Measurements from ENCODE around the gene CPNE7. TPM values are rescaled to one million over a fixed set of nuclear protein-coding genes. Genes with fewer than 3 reads are reported as not detected.
"Not testable (repeated sequence)": the region's sequence is repeated elsewhere in the genome, so short reads cannot be mapped to it uniquely, and the experiment has no call there.

CPNE7 gene
- total RNA-seq, 1 experiment from 2014 or later, result 1.3 TPM

- DNase-seq (ENCODE audit: low read depth), result no peak
Measured at GRCh38 chr16:89582614-89583196, 7.1 kb downstream of the CPNE7 start.

- DNase-seq (ENCODE audit: low read depth), result no peak
Measured at GRCh38 chr16:89583197-89583894, 7.8 kb downstream of the CPNE7 start.

GRCh38 chr16:89583895-89584644 lies 8.5 kb downstream of the CPNE7 start:
- DNase-seq (ENCODE audit: low read depth), result no peak

- DNase-seq (ENCODE audit: low read depth), result peak; percentile 38
Measured at GRCh38 chr16:89584768-89585549, 9.4 kb downstream of the CPNE7 start.

GRCh38 chr16:89586218-89586617 lies 10.7 kb downstream of the CPNE7 start:
- DNase-seq (ENCODE audit: low read depth), result no peak

GRCh38 chr16:89586853-89587252 lies 11.3 kb downstream of the CPNE7 start:
- DNase-seq (ENCODE audit: low read depth), result no peak

- not testable (repeated sequence) for DNase-seq (ENCODE audit: low read depth)
Measured at GRCh38 chr16:89587676-89588075, 12.1 kb downstream of the CPNE7 start.

- DNase-seq (ENCODE audit: low read depth), result no peak
Measured at GRCh38 chr16:89588413-89589109, 13.0 kb downstream of the CPNE7 start.

- DNase-seq (ENCODE audit: low read depth), result no peak
Measured at GRCh38 chr16:89589241-89589926, 13.8 kb downstream of the CPNE7 start.

- DNase-seq (ENCODE audit: low read depth), result no peak
Measured at GRCh38 chr16:89593841-89594240, 18.3 kb downstream of the CPNE7 start.

- no peak for DNase-seq (ENCODE audit: low read depth)
Measured at GRCh38 chr16:89595330-89596060, 19.9 kb downstream of the CPNE7 start.

GRCh38 chr16:89596061-89596689 lies 20.6 kb downstream of the CPNE7 start:
- DNase-seq (ENCODE audit: low read depth), result no peak

GRCh38 chr16:89596957-89597649 lies 21.5 kb downstream of the CPNE7 start:
- DNase-seq (ENCODE audit: low read depth), result no peak

GRCh38 chr16:89598199-89598598 lies 22.6 kb downstream of the CPNE7 start:
- DNase-seq (ENCODE audit: low read depth), result peak; percentile 41

- DNase-seq (ENCODE audit: low read depth), result peak; percentile 26
Measured at GRCh38 chr16:89599451-89599858, 23.9 kb downstream of the CPNE7 start.

GRCh38 chr16:89599902-89600301 lies 24.3 kb downstream of the CPNE7 start:
- DNase-seq (ENCODE audit: low read depth), result no peak

- DNase-seq (ENCODE audit: low read depth), result no peak
Measured at GRCh38 chr16:89600427-89600826, 24.9 kb downstream of the CPNE7 start.

GRCh38 chr16:89600956-89601355 lies 25.4 kb downstream of the CPNE7 start:
- peak; percentile 45 for DNase-seq (ENCODE audit: low read depth)

- DNase-seq (ENCODE audit: low read depth), result no peak
Measured at GRCh38 chr16:89601906-89602272, 26.3 kb downstream of the CPNE7 start.
